Retinal pigment epithelial cell (primary cell): Measurements from ENCODE around the gene DAPK1.
A peak's percentile ranks its signal among the peaks of the same experiment; 100 is the strongest.

Source experiments
- DNase-seq: peaks from one replicate; pipeline ENCODE4 v3.0.0-alpha.2; 2010; ENCODE audit warnings: low read depth
- H3K4me3 ChIP-seq: 2 replicates; pipeline ENCODE4 v1.5.1; 2011; ENCODE audit warnings: mild to moderate bottlenecking, low read length, control low read depth, moderate library complexity
- CTCF ChIP-seq: conservative IDR thresholded peaks from 2 replicates; pipeline ENCODE4 v1.5.1; 2011; ENCODE audit warnings: low read depth, low read length, control low read depth, inconsistent platforms

The DAPK1 gene

GRCh38 chr9:87698069-87698809, 200.6 kb downstream of the DAPK1 start:
- DNase-seq: no peak
- TF ChIP-seq CTCF: no peak
- no peak overlapping the region for H3K4me3 ChIP-seq

- no peak for TF ChIP-seq CTCF
- no peak overlapping the region for H3K4me3 ChIP-seq
- no peak for DNase-seq
Observed at GRCh38 chr9:87699835-87700234, 202.2 kb downstream of the DAPK1 start.

GRCh38 chr9:87701491-87701890, 203.8 kb downstream of the DAPK1 start:
- no peak for TF ChIP-seq CTCF

GRCh38 chr9:87701931-87702421, 204.3 kb downstream of the DAPK1 start:
- H3K4me3 ChIP-seq: no peak overlapping the region
- no peak for TF ChIP-seq CTCF
- DNase-seq: peak; percentile 76

More at GRCh38 chr9:87701491-87701890, 203.8 kb downstream of the DAPK1 start:
- no peak overlapping the region for H3K4me3 ChIP-seq
- no peak for DNase-seq

GRCh38 chr9:87702921-87703320, 205.3 kb downstream of the DAPK1 start:
- no peak overlapping the region for H3K4me3 ChIP-seq
- no peak for TF ChIP-seq CTCF
- DNase-seq: no peak

GRCh38 chr9:87703636-87704276, 206.1 kb downstream of the DAPK1 start:
- H3K4me3 ChIP-seq: no peak overlapping the region
- no peak for DNase-seq
- TF ChIP-seq CTCF: no peak

- no peak overlapping the region for H3K4me3 ChIP-seq
- TF ChIP-seq CTCF: no peak
- no peak for DNase-seq
Observed at GRCh38 chr9:87704342-87704741, 206.7 kb downstream of the DAPK1 start.
